HUES64 (cell line): ENCODE data around the gene ZP1.
A peak's percentile ranks its signal among the peaks of the same experiment; 100 is the strongest.
"Not testable (repeated sequence)": the region's sequence is repeated elsewhere in the genome, so short reads cannot be mapped to it uniquely, and the experiment has no call there.

Experiments used
- H3K27ac ChIP-seq: 2 replicates; pipeline ENCODE4 v1.7.0; 2013; ENCODE audit warnings: low read depth, low read length, inconsistent platforms
- H3K27me3 ChIP-seq: 2 replicates; pipeline ENCODE4 v1.6.1; 2013; ENCODE audit warnings: mild to moderate bottlenecking, low read length; ENCODE audit not compliant: insufficient read depth
- H3K36me3 ChIP-seq: 2 replicates; pipeline ENCODE4 v1.6.1; 2013; ENCODE audit warnings: mild to moderate bottlenecking, low read length; ENCODE audit not compliant: insufficient read depth
- H3K4me1 ChIP-seq: 2 replicates; pipeline ENCODE4 v1.6.1; 2013; ENCODE audit warnings: mild to moderate bottlenecking, low read length, moderate library complexity; ENCODE audit not compliant: insufficient read depth
- H3K4me3 ChIP-seq: 2 replicates; pipeline ENCODE4 v1.5.1; 2013; ENCODE audit warnings: mild to moderate bottlenecking, low read length, moderate library complexity
- H3K9ac ChIP-seq: 2 replicates; pipeline ENCODE4 v1.6.1; 2013; ENCODE audit warnings: mild to moderate bottlenecking, low read depth, low read length
- H3K9me3 ChIP-seq: 2 replicates; pipeline ENCODE4 v1.6.1; 2013; ENCODE audit warnings: low read depth, low read length; ENCODE audit not compliant: insufficient read depth
- WGBS: fragments of 150-250, 120-280 bp; methylation state at CpG from one replicate; pipeline ENCODE4 v1.1.7; 2013; ENCODE audit warnings: missing lambda C conversion rate; 5-methylcytosine and 5-hydroxymethylcytosine counted together

Gene ZP1

DNA sequence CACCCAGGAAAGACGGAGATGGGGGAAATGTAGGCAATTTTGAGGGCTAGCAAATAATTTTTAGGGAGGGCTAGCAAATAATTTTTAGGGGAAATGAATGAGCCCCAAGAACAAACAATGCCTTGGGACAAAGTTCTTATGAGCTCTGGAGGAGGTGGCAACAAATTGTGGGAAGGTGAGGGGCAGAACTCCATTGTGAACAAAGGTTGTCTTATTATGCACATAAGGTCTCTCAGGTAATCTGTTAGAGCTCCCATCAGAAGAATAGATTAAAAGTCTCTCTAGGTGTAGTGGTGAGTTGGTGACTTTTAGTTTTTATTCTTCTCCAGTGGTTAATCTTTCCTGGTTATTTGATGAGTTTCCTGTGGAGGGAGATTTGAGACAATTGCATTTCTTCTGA is 41.5 kb downstream of the ZP1 start:
- no peak overlapping the region for H3K27ac ChIP-seq
- H3K4me1 ChIP-seq: peaks cover 23% of the 10 kb centered on the region

DNA sequence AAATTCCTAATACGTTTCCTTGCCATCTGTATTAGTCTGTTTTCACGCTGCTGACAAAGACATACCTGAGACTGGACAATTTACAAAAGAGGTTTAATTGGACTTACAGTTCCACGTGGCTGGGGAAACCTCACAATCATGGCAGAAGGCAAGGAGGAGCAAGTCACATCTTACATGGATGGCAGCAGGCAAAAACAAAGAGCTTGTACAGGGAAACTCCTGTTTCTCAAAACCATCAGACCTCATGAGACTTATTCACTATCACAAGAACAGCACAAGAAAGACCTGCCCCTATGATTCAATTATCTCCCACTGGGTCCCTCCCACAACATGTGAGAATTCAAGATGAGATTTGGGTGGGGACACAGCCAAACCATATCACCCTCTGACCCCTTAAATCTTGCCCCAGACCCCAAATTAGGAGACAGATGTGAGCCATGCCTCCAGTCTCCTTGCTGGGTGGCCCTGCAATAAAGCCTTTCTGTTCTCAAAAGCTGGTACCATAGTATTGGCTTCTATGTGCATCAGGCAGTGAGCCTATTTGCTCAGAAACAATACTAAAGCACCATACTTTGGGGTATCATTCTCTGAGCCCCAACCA is 42.4 kb downstream of the ZP1 start:
- H3K9me3 ChIP-seq, H3K9ac ChIP-seq, H3K27ac ChIP-seq, H3K4me3 ChIP-seq, H3K36me3 ChIP-seq: not testable (repeated sequence)
- peaks cover 22% of the 10 kb centered on the region for H3K4me1 ChIP-seq
- H3K27me3 ChIP-seq: peaks cover 30% of the 10 kb centered on the region
- 59% methylated on average over 3 of the region's 3 CpGs for WGBS

More for the DNA sequence above, 41.5 kb downstream of the ZP1 start:
- H3K36me3 ChIP-seq: peaks cover 7% of the 10 kb centered on the region; the same call in 1 of the 2 replicates
- peaks cover 30% of the 10 kb centered on the region for H3K27me3 ChIP-seq
- H3K4me3 ChIP-seq: no peak overlapping the region
- no peak overlapping the region for H3K9ac ChIP-seq
- 40% methylated on average over 1 of the region's 1 CpG for WGBS
- H3K9me3 ChIP-seq: no peaks in the 10 kb centered on the region

- Histone ChIP-seq H3K4me1 (peaks cover 21% of the 10 kb centered on the region; the same call in 1 of the 2 replicates), H3K27ac (no peak overlapping the region), H3K9me3 (no peaks in the 10 kb centered on the region), H3K9ac (no peak overlapping the region), H3K36me3 (no peaks in the 10 kb centered on the region), H3K27me3 (peaks cover 30% of the 10 kb centered on the region), H3K4me3 (no peak overlapping the region)
- 68% methylated on average over 3 of the region's 3 CpGs for WGBS
Measured at GRCh38 chr11:60910281-60910687, 42.9 kb downstream of the ZP1 start.

DNA sequence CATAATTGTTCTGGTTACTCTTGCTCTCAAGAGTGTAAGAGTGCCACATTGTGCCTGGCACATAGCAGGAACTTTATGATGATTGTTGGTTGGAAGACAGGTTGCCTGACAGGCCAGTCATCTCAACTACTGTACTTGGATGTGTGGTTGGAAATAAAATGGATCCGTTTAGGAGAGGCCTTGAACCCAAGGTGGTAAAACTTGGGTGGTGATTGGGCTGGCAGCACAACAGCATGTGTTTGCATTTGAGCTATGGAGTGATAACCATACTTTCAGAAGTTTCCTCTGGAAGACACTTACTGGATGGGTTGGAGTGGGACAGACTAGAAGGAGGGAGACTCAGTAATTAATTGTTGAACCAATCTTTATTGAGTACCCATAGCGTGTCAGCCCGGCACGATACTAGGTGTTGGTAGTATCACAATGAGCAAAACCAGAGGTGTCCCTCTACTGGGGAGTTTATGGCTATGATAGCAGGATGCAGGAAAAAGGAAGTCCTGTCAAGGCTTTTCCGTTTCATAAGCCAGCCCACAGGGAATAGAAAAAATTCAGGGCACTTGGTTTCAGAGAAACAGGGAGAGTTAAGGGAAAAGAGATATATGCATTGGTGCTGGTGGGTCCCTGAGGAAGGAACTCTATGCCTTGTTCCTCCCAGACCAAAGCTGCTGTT is 43.5 kb downstream of the ZP1 start:
- 85% methylated on average over 5 of the region's 5 CpGs for WGBS
- peaks cover 21% of the 10 kb centered on the region; the same call in 1 of the 2 replicates for H3K4me1 ChIP-seq
- H3K4me3 ChIP-seq: no peak overlapping the region
- no peak overlapping the region for H3K9ac ChIP-seq
- H3K27ac ChIP-seq: no peak overlapping the region
- H3K36me3 ChIP-seq: no peaks in the 10 kb centered on the region
- H3K27me3 ChIP-seq: peaks cover 30% of the 10 kb centered on the region
- H3K9me3 ChIP-seq: no peaks in the 10 kb centered on the region

DNA sequence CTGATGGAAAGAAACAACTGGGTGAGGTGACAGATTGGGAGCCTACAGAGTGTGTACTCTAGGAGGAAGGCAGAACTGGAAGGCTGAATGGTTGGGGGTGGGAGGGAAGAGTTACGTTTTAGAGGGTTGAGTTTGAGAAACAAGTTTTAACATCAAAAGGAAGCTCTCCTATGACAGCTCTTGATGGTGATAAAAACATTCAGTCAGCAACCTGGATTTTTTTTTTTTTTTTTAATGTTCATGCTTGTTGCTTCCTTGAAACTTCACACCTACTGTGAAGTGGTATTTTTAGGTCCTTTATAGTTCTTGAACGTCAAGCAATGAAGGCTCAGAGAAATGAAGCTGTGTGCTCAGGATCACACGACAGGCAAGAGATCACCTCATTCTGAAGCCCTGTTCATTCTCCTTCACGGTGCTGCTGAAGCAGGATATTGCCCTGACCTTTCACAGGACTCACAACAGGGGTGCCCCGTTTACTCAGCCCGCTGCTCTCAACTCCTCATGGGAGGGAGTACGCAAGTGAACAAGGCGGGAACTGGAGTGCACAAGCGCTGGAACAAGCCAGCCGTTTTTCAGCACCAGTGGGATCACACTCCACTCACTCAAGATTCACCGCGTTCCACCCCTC is 45.0 kb downstream of the ZP1 start:
- peaks cover 30% of the 10 kb centered on the region for H3K27me3 ChIP-seq
- no peak overlapping the region for H3K9ac ChIP-seq
- no peaks in the 10 kb centered on the region for H3K9me3 ChIP-seq
- H3K27ac ChIP-seq: no peak overlapping the region
- no peak overlapping the region for H3K4me3 ChIP-seq
- peaks cover 33% of the 10 kb centered on the region for H3K4me1 ChIP-seq
- 76% methylated on average over 12 of the region's 12 CpGs for WGBS
- no peaks in the 10 kb centered on the region; the same call in 1 of the 2 replicates for H3K36me3 ChIP-seq

DNA sequence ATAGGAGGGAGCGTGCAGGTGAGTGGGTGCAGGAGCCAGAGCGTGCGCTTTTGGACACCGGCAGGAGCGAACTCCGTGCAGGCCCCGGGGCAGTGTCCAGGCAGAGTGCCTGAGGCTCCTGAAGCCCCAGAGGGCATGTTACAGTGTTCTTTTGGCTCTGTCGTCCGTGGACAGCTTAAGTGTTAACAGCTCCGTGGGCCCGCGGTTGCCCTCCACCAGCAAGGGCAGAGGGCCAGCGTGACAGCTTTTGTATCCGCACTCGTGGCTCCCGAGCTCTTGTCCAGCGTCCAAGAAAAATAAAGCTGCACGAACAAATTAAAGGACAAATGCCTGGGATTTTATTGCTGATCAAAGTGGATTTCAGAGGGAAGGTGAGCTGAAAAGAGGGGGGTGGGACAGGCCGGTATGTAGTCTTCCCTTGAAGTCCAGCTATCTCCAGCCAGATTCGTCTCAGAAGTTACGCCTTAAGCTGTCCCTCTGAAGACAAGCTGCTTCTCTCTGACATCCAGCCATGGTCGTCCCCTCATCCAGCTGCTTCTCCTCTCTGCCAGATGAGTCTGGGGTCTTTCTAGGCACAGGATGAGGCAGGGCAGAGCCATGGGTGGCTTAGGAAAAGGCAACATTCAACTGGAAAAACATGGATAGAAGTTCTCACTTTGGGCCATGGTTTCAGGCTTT is 45.6 kb downstream of the ZP1 start:
- H3K36me3 ChIP-seq: no peaks in the 10 kb centered on the region; the same call in 1 of the 2 replicates
- WGBS: 93% methylated on average over 22 of the region's 22 CpGs
- peaks cover 26% of the 10 kb centered on the region for H3K27me3 ChIP-seq
- H3K27ac ChIP-seq: peak overlapping the region; percentile 71; the same call in 1 of the 2 replicates
- H3K4me1 ChIP-seq: peaks cover 33% of the 10 kb centered on the region
- H3K9ac ChIP-seq: peak overlapping the region; percentile 75
- H3K9me3 ChIP-seq: no peaks in the 10 kb centered on the region
- H3K4me3 ChIP-seq: peak overlapping the region; percentile 59

- Histone ChIP-seq H3K27me3 (peaks cover 17% of the 10 kb centered on the region), H3K9me3 (no peaks in the 10 kb centered on the region), H3K4me1 (peaks cover 33% of the 10 kb centered on the region), H3K27ac (peak within 1 kb of the TSS; percentile 71), H3K4me3 (peak within 1 kb of the TSS; percentile 59), H3K9ac (peak within 1 kb of the TSS; percentile 75), H3K36me3 (no peaks in the 10 kb centered on the region; the same call in 1 of the 2 replicates)
- under 1% methylated on average over 69 of the region's 70 CpGs for WGBS
Measured at GRCh38 chr11:60913793-60914632, 46.7 kb downstream of the ZP1 start, which contains the start of gene TMEM109. Gene TMEM109, plus strand, starts transcription at chr11:60914158. Its CDS starts 5,536 bp downstream, at chr11:60919694.

GRCh38 chr11:60914633-60915247 is 47.4 kb downstream of the ZP1 start:
- Histone ChIP-seq H3K9ac (peak overlapping the region; percentile 75), H3K9me3 (no peaks in the 10 kb centered on the region), H3K4me1 (peaks cover 33% of the 10 kb centered on the region), H3K27me3 (peaks cover 11% of the 10 kb centered on the region), H3K36me3 (peaks cover 4% of the 10 kb centered on the region; the same call in 1 of the 2 replicates), H3K27ac (peak overlapping the region; percentile 4), H3K4me3 (peak overlapping the region; percentile 59)
- WGBS: under 1% methylated on average over 28 of the region's 31 CpGs

DNA sequence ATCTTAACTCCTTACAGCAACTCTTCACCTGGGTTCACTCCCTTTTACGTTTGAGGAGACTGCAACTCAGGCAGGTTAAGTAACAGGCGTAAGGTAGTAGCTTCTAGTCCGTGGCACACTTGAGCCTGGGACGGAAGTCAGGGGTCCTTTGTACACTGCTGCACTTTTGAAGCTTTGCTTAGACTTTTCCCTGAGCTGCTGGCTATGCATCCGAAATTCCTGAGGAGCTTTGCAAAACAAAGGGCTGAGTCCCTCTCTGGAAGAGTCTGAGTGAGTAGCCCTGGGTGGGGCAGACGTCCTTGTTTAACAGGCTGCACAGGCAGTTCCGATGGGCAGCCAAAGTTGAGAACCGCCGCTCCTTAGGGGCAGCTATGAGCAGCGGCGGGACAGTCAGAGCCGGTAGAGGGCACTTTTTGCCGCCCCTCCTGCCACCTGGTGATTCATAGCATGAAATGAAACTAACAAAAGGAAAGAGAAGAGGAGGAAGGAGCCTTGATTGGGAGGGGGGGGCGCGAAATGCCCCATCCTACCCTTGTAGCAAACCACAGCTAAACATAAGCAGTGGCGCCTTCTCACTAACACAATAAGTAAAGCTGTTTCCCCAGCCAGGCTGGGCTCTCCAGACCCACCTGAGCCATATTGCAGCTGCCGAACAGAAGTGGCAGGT is 48.0 kb downstream of the ZP1 start:
- WGBS: 6% methylated on average over 17 of the region's 17 CpGs
- peak overlapping the region; percentile 59 for H3K4me3 ChIP-seq

More for the DNA sequence above, 48.0 kb downstream of the ZP1 start:
- peak overlapping the region; percentile 75 for H3K9ac ChIP-seq
- no peaks in the 10 kb centered on the region for H3K9me3 ChIP-seq
- H3K27ac ChIP-seq: peak overlapping the region; percentile 4
- peaks cover 8% of the 10 kb centered on the region for H3K27me3 ChIP-seq
- H3K4me1 ChIP-seq: peaks cover 33% of the 10 kb centered on the region
- peaks cover 11% of the 10 kb centered on the region for H3K36me3 ChIP-seq
